ENCODE results near the gene SORBS2. TPM values are rescaled to one million over a fixed set of nuclear protein-coding genes. Genes with fewer than 3 reads are reported as not detected.

The SORBS2 gene
- total RNA-seq, 1 experiment from 2014 or later, result 9.7 TPM

DNA sequence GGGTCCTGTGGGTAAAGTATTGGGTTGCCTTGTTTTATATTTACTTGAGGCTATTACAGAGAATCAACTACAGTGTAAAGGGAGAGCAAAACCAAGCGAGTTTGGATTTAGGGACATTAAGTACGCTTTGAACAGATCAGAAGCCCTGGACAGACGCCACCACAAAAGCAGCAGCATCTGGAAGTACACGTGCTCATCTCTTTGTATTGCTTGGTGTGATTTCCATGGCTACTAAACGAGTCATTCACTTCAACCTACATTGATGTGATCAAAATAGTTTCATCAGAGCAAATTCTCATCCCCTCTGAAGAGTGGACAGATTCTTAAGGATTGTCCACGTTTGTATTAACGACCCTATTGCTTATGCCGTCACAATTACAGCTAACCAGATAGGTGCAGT lies 85.1 kb downstream of the SORBS2 start:
- Mint-ChIP-seq H3K9me3 (no peaks in the 10 kb centered on the region), H3K27ac (no peak overlapping the region), H3K4me1 (peaks cover 7 to 18% of the 10 kb centered on the region in 2 experiments), H3K36me3 (ENCODE audit: insufficient read depth in 1 of 3, low read depth in 3 of 3) (peaks cover 0 to 5% (median 2%) of the 10 kb centered on the region in 3 experiments; a peak in 3 of 7 replicates), H3K4me3 (no peak overlapping the region), H3K27me3 (ENCODE audit: low read depth) (no peaks in the 10 kb centered on the region)
- H4K91ac ChIP-seq (ENCODE audit: insufficient read length, low read depth, low read length), result no peak overlapping the region
- no peak overlapping the region for H3K56ac ChIP-seq (ENCODE audit: insufficient read length, low read depth, low read length)
- no peak overlapping the region for H3T11ph ChIP-seq (ENCODE audit: low read length)
- no peak overlapping the region for H3K23ac ChIP-seq (ENCODE audit: insufficient read length, low read depth, low read length)
- no peaks in the 10 kb centered on the region for H3K79me1 ChIP-seq (ENCODE audit: insufficient read depth, low read depth, low read length, poor library complexity, severe bottlenecking)
- no peak overlapping the region for H3K4me2 ChIP-seq (ENCODE audit: insufficient read depth, insufficient read length, low read length)
- no peak overlapping the region for H3K4ac ChIP-seq (ENCODE audit: low read depth, low read length)
- no peaks in the 10 kb centered on the region for H3K27me3 ChIP-seq (ENCODE audit: insufficient read depth, low read length)
- H2BK5ac ChIP-seq (ENCODE audit: insufficient read length, low read length), result no peak overlapping the region
- H2AK5ac ChIP-seq (ENCODE audit: insufficient read length, low read length), result no peak overlapping the region
- peaks cover 2% of the 10 kb centered on the region; the same call in 1 of the 2 replicates for H3K79me2 ChIP-seq (ENCODE audit: insufficient read depth, low read length)
- no CpG with 5 or more reads among the region's 8 CpGs for WGBS (ENCODE audit: extremely low coverage, insufficient read length, low lambda C conversion rate)
- no peak overlapping the region for H2BK120ac ChIP-seq (ENCODE audit: low read depth, low read length, poor library complexity, severe bottlenecking)
- no peak overlapping the region for H2BK20ac ChIP-seq (ENCODE audit: low read depth, low read length, poor library complexity, severe bottlenecking)
- no peak overlapping the region for H4K8ac ChIP-seq (replicated peaks; ENCODE audit: insufficient read length, low read depth, low read length)
- no peaks in the 10 kb centered on the region for H4K20me1 ChIP-seq (ENCODE audit: control insufficient read depth, insufficient read depth, insufficient read length)
- H2AFZ ChIP-seq (ENCODE audit: low read length), result no peak overlapping the region
- H3K27ac ChIP-seq (ENCODE audit: insufficient read length, low read depth, low read length), result no peak overlapping the region
- H4K5ac ChIP-seq (ENCODE audit: insufficient read length, low read depth, low read length), result no peak overlapping the region
- TF ChIP-seq, protein P1, sequence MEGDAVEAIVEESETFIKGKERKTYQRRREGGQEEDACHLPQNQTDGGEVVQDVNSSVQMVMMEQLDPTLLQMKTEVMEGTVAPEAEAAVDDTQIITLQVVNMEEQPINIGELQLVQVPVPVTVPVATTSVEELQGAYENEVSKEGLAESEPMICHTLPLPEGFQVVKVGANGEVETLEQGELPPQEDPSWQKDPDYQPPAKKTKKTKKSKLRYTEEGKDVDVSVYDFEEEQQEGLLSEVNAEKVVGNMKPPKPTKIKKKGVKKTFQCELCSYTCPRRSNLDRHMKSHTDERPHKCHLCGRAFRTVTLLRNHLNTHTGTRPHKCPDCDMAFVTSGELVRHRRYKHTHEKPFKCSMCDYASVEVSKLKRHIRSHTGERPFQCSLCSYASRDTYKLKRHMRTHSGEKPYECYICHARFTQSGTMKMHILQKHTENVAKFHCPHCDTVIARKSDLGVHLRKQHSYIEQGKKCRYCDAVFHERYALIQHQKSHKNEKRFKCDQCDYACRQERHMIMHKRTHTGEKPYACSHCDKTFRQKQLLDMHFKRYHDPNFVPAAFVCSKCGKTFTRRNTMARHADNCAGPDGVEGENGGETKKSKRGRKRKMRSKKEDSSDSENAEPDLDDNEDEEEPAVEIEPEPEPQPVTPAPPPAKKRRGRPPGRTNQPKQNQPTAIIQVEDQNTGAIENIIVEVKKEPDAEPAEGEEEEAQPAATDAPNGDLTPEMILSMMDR (conservative IDR thresholded peaks at IDR 0.05), result no peak
- H2BK15ac ChIP-seq (ENCODE audit: low read depth, low read length), result no peak overlapping the region
- H2BK12ac ChIP-seq (ENCODE audit: insufficient read length, low read depth, low read length), result no peak overlapping the region
- H3K18ac ChIP-seq (ENCODE audit: insufficient read length, low read depth, low read length), result no peak overlapping the region
- no peaks in the 10 kb centered on the region for H3K9me3 ChIP-seq (ENCODE audit: control insufficient read depth, low read depth, low read length)
- DNase-seq, result no peak
- no peak overlapping the region for H3K9ac ChIP-seq (ENCODE audit: extremely low read depth, insufficient read length, low read length)
- H3K14ac ChIP-seq (ENCODE audit: insufficient read depth, low read length), result no peak overlapping the region
- H3K4me1 ChIP-seq (ENCODE audit: insufficient read depth, low read length), result peaks cover 4% of the 10 kb centered on the region; the same call in 1 of the 2 replicates
- H3K23me2 ChIP-seq (ENCODE audit: insufficient read length, low read depth, low read length, poor library complexity, severe bottlenecking), result no peaks in the 10 kb centered on the region
